ENCODE results near the gene ZNF175.

DNA sequence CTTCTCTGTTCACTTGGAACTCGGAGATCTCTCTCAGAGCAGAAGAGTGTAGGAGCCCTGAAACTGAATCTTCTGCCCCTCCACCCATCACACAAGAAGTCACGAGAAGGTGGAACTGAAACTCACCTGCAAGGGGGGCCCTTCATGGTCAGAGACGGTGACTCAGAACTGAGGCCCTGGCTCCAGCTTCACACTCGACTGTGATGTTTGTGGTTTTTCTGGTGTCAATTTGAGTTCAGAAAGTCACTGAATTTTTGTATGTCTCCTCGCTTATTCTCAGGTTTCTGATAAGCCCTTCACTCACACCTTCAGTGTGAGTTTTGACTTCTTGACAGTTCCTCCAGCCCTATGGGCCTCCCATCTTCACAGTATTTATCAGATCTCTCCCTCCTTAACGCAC, 36.0 kb downstream of the ZNF175 start:
- TF ChIP-seq, protein P1, sequence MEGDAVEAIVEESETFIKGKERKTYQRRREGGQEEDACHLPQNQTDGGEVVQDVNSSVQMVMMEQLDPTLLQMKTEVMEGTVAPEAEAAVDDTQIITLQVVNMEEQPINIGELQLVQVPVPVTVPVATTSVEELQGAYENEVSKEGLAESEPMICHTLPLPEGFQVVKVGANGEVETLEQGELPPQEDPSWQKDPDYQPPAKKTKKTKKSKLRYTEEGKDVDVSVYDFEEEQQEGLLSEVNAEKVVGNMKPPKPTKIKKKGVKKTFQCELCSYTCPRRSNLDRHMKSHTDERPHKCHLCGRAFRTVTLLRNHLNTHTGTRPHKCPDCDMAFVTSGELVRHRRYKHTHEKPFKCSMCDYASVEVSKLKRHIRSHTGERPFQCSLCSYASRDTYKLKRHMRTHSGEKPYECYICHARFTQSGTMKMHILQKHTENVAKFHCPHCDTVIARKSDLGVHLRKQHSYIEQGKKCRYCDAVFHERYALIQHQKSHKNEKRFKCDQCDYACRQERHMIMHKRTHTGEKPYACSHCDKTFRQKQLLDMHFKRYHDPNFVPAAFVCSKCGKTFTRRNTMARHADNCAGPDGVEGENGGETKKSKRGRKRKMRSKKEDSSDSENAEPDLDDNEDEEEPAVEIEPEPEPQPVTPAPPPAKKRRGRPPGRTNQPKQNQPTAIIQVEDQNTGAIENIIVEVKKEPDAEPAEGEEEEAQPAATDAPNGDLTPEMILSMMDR (IDR thresholded peaks at IDR 0.05; ENCODE audit: low read depth, low read length, poor library complexity, severe bottlenecking) = no peak
- no peak for TF ChIP-seq EZH2phosphoT487 (IDR thresholded peaks at IDR 0.05; ENCODE audit: borderline replicate concordance, low read length)
